Parathyroid adenoma (tissue), 2 donors: ENCODE data around the gene TYR.
"Not testable (repeated sequence)": the region's sequence is repeated elsewhere in the genome, so short reads cannot be mapped to it uniquely, and the experiment has no call there.

ENCODE experiments used
- H2AFZ ChIP-seq: fragments of 300-600 bp; sonication (generic); one replicate; pipeline ENCODE4 v1.7.0; 2017; ENCODE audit warnings: antibody characterized with exemption, mild to moderate bottlenecking
- H3K27ac ChIP-seq: fragments of 300-600 bp; sonication (generic); one replicate; pipeline ENCODE4 v1.7.0; 2017
- H3K27me3 ChIP-seq: fragments of 300-600 bp; sonication (generic); one replicate; pipeline ENCODE4 v1.7.0; 2017; ENCODE audit warnings: low read length; ENCODE audit not compliant: control insufficient read depth, insufficient read depth
- H3K36me3 ChIP-seq: fragments of 300-600 bp; sonication (generic); one replicate; pipeline ENCODE4 v1.7.0; 2017; ENCODE audit warnings: low read length; ENCODE audit not compliant: control insufficient read depth, insufficient read depth
- H3K4me1 ChIP-seq: fragments of 300-600 bp; sonication (generic); one replicate; pipeline ENCODE4 v1.7.0; 2017; ENCODE audit warnings: control low read depth
- H3K4me2 ChIP-seq: fragments of 300-600 bp; sonication (generic); one replicate; pipeline ENCODE4 v1.7.0; 2017; ENCODE audit warnings: low read length
- H3K4me3 ChIP-seq: fragments of 300-600 bp; sonication (generic); one replicate; pipeline ENCODE4 v1.7.0; 2017; ENCODE audit warnings: low read depth, low read length
- H3K79me2 ChIP-seq: fragments of 300-600 bp; sonication (generic); one replicate; pipeline ENCODE4 v1.7.0; 2017; ENCODE audit warnings: control low read depth
- H3K9ac ChIP-seq: fragments of 300-600 bp; sonication (generic); one replicate; pipeline ENCODE4 v1.7.0; 2017; ENCODE audit warnings: mild to moderate bottlenecking
- H3K9me3 ChIP-seq: fragments of 300-600 bp; sonication (generic); one replicate; pipeline ENCODE4 v1.7.0; 2017; ENCODE audit warnings: low read length; ENCODE audit not compliant: control insufficient read depth
- TF ChIP-seq, protein P1 (sequence below): fragments of 300-600 bp; sonication (generic); IDR thresholded peaks from one replicate; pipeline ENCODE4 v1.7.0; 2017; ENCODE audit warnings: antibody characterized with exemption, mild to moderate bottlenecking
- donor health status: primary hyperparathyroidism.

Gene TYR

DNA sequence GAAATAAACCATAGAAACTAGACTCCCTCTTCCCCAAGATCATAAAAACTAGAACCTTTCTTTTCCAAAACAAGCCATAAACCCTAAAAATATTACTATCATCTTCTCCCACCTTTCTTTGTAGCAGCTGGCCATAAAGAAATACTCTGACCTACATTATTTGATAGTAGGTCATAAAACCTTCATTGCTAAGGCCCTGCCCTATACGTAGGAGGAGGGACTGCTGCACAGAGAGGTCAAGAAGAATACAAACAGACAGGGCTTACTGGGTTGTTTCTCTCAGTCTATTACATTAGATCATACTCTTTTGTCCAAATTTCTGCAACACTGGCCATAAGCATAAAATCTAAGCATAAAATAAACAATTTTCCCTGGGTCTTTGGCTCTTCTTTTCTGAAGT lies 101.5 kb downstream of the TYR start:
- no peaks in the 10 kb centered on the region for H3K4me1 ChIP-seq
- H3K4me2 ChIP-seq: no peak overlapping the region
- H3K9me3 ChIP-seq: no peaks in the 10 kb centered on the region
- TF ChIP-seq, protein P1, sequence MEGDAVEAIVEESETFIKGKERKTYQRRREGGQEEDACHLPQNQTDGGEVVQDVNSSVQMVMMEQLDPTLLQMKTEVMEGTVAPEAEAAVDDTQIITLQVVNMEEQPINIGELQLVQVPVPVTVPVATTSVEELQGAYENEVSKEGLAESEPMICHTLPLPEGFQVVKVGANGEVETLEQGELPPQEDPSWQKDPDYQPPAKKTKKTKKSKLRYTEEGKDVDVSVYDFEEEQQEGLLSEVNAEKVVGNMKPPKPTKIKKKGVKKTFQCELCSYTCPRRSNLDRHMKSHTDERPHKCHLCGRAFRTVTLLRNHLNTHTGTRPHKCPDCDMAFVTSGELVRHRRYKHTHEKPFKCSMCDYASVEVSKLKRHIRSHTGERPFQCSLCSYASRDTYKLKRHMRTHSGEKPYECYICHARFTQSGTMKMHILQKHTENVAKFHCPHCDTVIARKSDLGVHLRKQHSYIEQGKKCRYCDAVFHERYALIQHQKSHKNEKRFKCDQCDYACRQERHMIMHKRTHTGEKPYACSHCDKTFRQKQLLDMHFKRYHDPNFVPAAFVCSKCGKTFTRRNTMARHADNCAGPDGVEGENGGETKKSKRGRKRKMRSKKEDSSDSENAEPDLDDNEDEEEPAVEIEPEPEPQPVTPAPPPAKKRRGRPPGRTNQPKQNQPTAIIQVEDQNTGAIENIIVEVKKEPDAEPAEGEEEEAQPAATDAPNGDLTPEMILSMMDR: no peak
- H3K4me3 ChIP-seq: no peak overlapping the region
- no peaks in the 10 kb centered on the region for H3K36me3 ChIP-seq
- H3K27me3 ChIP-seq: no peaks in the 10 kb centered on the region
- H3K27ac ChIP-seq: no peak overlapping the region
- H3K79me2 ChIP-seq: no peaks in the 10 kb centered on the region
- no peak overlapping the region for H2AFZ ChIP-seq
- H3K9ac ChIP-seq: no peak overlapping the region

DNA sequence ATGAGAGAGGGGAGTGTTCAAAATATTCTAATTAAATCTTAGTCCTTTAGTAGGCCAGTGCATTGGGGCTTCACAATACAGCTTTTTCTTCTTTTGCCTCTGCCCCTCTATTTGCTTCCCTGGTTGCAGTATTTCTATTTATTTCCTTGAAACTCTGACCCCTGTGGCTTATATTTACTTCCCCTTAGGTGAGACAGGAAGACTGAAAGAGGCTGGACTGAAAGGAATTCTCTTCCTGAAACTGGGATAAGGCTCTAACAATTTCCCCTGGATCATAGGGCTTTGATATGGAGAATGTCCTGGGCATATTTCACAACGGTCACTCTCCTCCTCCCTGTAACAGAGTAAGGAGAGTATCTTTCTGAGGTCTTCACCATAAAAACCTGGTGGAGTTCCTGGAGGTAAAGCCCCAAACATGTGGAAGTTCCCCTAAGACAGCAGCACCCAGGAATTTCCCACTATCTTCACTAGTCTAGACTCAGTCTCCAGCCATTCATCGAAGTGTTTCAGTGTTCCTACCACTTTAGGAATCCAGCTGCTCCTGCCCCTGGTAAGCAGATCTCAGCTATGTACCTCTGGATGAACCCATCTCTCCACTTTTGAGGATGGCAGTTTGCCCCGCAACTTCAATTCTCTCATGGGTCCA lies 103.5 kb downstream of the TYR start:
- H3K9me3 ChIP-seq, H3K36me3 ChIP-seq, H3K27ac ChIP-seq, H3K9ac ChIP-seq, H3K4me2 ChIP-seq, H3K4me1 ChIP-seq, H3K27me3 ChIP-seq, H3K4me3 ChIP-seq, H2AFZ ChIP-seq, H3K79me2 ChIP-seq: not testable (repeated sequence)

DNA sequence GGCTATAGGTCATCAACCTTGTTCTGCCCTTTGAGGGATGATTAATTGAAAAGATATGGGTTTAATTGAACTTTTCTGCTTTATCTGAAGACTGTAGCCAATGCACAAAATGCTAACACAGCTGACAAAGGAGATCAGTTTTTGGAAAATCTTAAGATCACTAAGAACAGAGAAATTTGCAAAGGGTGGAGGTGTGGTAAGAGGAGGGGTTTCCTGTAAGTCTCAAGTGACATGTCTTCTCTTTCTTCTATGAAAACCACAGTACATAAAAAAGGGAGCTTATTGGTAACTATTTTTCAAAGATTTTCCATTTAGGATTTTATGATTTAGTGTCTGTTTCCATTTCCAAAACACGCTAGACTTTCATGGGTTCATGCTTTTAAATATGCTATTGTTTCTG lies 108.9 kb downstream of the TYR start:
- not testable (repeated sequence) for H3K27me3 ChIP-seq, H3K36me3 ChIP-seq, H3K27ac ChIP-seq, H3K9ac ChIP-seq, H3K4me1 ChIP-seq, H3K4me3 ChIP-seq, H3K4me2 ChIP-seq, H2AFZ ChIP-seq, H3K79me2 ChIP-seq, H3K9me3 ChIP-seq

DNA sequence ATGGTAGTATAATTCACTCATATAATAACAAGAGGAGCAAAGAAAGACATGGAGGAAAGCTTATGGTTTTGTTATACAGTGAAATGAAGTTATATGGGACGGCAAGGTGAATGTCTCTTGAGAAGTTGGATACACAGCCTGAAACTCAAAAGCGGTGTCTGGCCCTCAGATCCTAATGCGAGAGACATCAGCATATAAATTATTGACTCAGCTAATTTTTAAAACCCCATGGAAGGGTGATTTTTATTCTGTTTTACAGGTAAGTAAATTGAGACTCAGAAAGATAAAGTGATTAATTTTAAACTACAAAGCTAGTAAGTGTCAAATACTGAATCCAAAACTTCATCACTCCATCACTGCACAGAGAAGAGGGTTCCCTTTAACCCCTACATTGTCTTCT lies 110.3 kb downstream of the TYR start:
- H3K27ac ChIP-seq, H3K9me3 ChIP-seq, H3K79me2 ChIP-seq, H3K4me3 ChIP-seq, H3K9ac ChIP-seq, H2AFZ ChIP-seq, H3K27me3 ChIP-seq, H3K36me3 ChIP-seq, H3K4me1 ChIP-seq, H3K4me2 ChIP-seq: not testable (repeated sequence)

DNA sequence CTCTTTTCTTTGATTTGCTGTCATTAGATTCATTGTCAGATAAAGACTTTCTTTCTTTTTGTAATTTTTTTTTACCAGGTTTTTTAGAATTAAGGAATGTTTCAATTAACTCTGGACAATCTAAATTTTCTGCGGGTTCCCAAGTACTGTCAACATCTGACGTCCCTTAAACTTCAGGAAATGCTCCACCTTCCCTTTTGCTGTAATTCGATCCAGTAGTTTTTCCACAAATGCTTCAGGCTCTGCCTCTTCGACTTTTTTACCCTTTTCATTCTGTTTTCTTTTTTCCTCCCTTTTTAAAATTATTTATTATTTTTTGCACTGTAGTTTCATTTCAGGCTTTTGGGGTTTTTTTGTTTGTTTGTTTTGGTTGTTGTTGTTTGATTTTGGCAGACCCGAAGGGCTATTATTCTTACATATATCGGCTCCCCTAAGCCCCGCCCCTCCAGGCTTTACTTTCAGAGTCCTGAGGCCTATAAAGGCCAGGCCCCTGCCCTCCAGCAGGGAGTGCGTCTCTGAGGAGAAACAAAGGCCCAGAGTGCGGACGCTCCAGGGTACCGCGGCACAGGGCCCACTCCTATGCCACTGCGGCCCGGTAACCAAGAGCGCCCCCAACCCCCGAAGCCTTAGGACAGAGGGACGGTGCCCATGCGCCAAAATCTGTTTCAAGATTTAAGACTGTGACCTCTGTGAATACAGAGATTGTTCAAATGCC lies 116.4 kb downstream of the TYR start:
- H3K9ac ChIP-seq: no peak overlapping the region
- peak overlapping the region; percentile 69 for H2AFZ ChIP-seq
- no peaks in the 10 kb centered on the region for H3K36me3 ChIP-seq
- no peaks in the 10 kb centered on the region for H3K79me2 ChIP-seq
- H3K27ac ChIP-seq: no peak overlapping the region
- H3K4me3 ChIP-seq: no peak overlapping the region
- H3K4me1 ChIP-seq: no peaks in the 10 kb centered on the region
- no peaks in the 10 kb centered on the region for H3K27me3 ChIP-seq
- TF ChIP-seq, protein P1: no peak
- no peaks in the 10 kb centered on the region for H3K9me3 ChIP-seq
- peak overlapping the region; percentile 26 for H3K4me2 ChIP-seq

DNA sequence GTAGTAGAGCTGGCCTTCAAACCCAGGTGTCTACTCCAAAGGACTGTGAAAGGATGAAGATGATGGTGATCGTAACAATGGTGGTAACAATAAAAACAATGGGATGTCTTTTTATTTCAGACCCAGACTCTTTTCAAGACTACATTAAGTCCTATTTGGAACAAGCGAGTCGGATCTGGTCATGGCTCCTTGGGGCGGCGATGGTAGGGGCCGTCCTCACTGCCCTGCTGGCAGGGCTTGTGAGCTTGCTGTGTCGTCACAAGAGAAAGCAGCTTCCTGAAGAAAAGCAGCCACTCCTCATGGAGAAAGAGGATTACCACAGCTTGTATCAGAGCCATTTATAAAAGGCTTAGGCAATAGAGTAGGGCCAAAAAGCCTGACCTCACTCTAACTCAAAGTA lies 117.3 kb downstream of the TYR start:
- not testable (repeated sequence) for H3K27me3 ChIP-seq, H3K4me1 ChIP-seq, H3K9me3 ChIP-seq, H3K4me3 ChIP-seq, H3K27ac ChIP-seq, H3K9ac ChIP-seq, H3K79me2 ChIP-seq, H3K36me3 ChIP-seq, H2AFZ ChIP-seq, H3K4me2 ChIP-seq

DNA sequence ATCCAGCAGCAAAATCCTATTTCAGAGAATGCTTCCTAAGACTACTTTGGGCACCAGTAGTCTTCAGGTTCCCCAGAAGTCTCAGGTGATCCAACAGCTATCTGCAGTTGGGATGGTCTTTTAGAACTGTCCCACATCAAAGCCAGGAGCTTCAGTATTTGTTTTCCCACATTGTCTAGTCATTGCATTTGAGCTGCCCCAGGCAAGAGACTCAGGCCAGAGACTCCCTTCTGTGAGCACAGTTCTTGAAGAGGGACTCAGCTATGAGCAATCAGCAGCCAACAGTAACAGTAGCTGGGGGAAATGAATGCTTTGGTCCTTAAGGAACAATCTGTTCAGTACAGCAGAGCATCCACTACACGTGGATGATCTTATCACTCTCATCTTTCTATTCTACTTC lies 125.4 kb downstream of the TYR start:
- not testable (repeated sequence) for H3K27ac ChIP-seq, H3K4me3 ChIP-seq, H3K4me1 ChIP-seq, H3K9me3 ChIP-seq, H3K79me2 ChIP-seq, H3K36me3 ChIP-seq, H2AFZ ChIP-seq, H3K9ac ChIP-seq, H3K4me2 ChIP-seq, H3K27me3 ChIP-seq

DNA sequence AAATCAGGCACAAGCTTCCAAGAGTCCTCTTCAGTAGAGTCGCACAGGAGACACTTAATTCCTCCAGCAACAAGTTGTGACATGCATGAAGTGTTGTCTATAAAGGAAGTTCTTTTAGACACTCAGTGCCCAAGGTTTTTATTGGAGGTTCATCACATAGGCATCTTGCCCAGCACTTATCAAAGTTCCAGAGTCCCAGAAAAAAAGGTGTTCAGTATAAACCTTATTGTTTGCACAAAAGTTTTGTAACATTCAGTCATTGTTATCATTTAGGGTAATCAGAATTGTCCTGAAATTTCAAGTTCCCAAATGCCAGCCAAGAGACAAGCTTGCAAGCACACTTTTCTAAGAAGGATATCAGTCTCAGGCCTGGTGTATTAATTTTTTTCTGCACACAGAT lies 130.6 kb downstream of the TYR start:
- not testable (repeated sequence) for H3K4me1 ChIP-seq

DNA sequence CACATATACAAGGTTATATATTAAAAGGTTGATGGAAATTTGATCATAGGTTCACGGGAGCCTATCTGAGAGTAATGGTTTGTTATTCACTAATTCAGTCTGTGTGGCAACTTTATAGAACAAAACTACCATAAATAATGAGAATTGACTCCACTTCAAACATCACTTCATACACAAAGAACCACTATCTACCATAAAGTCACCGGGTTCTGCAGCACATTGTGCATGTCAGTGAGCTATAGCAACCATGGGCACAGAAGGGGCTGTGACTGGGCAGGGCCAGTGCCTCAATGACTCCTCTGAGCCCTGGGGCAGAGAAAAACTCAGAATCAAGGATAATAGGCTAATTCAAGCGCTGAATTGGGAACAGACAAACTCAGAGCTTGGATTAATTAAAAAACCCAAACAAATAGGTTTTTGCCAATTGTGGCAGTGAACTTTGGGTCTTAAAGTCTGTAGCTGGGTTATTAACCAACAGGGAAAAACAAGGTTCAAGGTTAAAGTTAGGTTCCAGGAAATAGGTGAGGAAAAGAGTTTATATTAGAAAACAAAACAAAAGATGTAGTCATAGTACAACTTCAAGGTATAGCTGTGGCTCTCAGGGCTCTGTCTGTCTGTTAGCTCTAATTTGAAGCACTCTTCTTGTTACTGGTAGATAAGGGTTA lies 131.8 kb downstream of the TYR start:
- H3K36me3 ChIP-seq, H3K4me2 ChIP-seq, H2AFZ ChIP-seq, H3K9ac ChIP-seq, H3K4me1 ChIP-seq, H3K9me3 ChIP-seq, H3K79me2 ChIP-seq, H3K4me3 ChIP-seq, H3K27me3 ChIP-seq, H3K27ac ChIP-seq: not testable (repeated sequence)

More for the DNA sequence above, 130.6 kb downstream of the TYR start:
- not testable (repeated sequence) for H3K4me2 ChIP-seq, H3K4me3 ChIP-seq, H3K27me3 ChIP-seq, H3K36me3 ChIP-seq, H3K9ac ChIP-seq, H3K9me3 ChIP-seq, H2AFZ ChIP-seq, H3K27ac ChIP-seq, H3K79me2 ChIP-seq
